DND-41 (cell line): Measurements from ENCODE around the gene COL4A5.

Experiments used
- ATAC-seq: fragments of 200-7000 bp; cut with Tn5 transposase; 3 replicates; pipeline ENCODE4 v1.9.1; 2021; ENCODE audit warnings: low read depth; ENCODE audit not compliant: insufficient read depth
- DNase-seq: peaks from one replicate; pipeline ENCODE4 v3.0.0-alpha.2; 2020
- H2AFZ ChIP-seq: 2 replicates; pipeline ENCODE4 v1.6.0; 2012; ENCODE audit warnings: low read depth, low read length
- H3K27ac ChIP-seq: 2 replicates; pipeline ENCODE4 v1.5.1; 2012; ENCODE audit warnings: low read length, inconsistent platforms
- H3K27me3 ChIP-seq: fragments of 200-600 bp; sonication (generic); 2 replicates; pipeline ENCODE4 v1.6.0; 2012; ENCODE audit warnings: low read length, mild to moderate bottlenecking, inconsistent platforms; ENCODE audit not compliant: insufficient read depth, poor library complexity
- H3K36me3 ChIP-seq: 2 replicates; pipeline ENCODE4 v1.5.1; 2012; ENCODE audit warnings: low read length, inconsistent platforms; ENCODE audit not compliant: insufficient read depth
- H3K4me1 ChIP-seq: 2 replicates; pipeline ENCODE4 v1.5.1; 2012; ENCODE audit warnings: mild to moderate bottlenecking, low read length; ENCODE audit not compliant: insufficient read depth
- H3K4me2 ChIP-seq: 2 replicates; pipeline ENCODE4 v1.6.0; 2012; ENCODE audit warnings: mild to moderate bottlenecking, moderate library complexity, low read length, inconsistent platforms; ENCODE audit not compliant: insufficient read depth
- H3K4me3 ChIP-seq, 2 experiments: fragments of 200-600 bp in 1 of 2; shearing (Covaris generic) in 1 of 2; 2 replicates each; pipeline ENCODE4 v1.5.1; 2012 to 2016; ENCODE audit warnings: inconsistent platforms in 2 of 2, low read length in 2 of 2, mild to moderate bottlenecking in 2 of 2, low read depth in 1 of 2, moderate library complexity in 1 of 2
- H3K79me2 ChIP-seq: 2 replicates; pipeline ENCODE4 v1.6.0; 2012; ENCODE audit warnings: low read length, inconsistent platforms; ENCODE audit not compliant: insufficient read depth
- H3K9ac ChIP-seq: 2 replicates; pipeline ENCODE4 v1.6.0; 2012; ENCODE audit warnings: low read depth, mild to moderate bottlenecking, inconsistent platforms, low read length, moderate library complexity
- H3K9me3 ChIP-seq: 2 replicates; pipeline ENCODE4 v1.5.1; 2012; ENCODE audit warnings: low read length, moderate library complexity, mild to moderate bottlenecking, inconsistent platforms; ENCODE audit not compliant: insufficient read depth, severe bottlenecking
- H4K20me1 ChIP-seq: 2 replicates; pipeline ENCODE4 v1.6.0; 2012; ENCODE audit warnings: low read length; ENCODE audit not compliant: insufficient read depth
- EZH2 ChIP-seq: IDR thresholded peaks from 3 replicates; pipeline ENCODE4 v1.6.1; 2012; ENCODE audit warnings: borderline replicate concordance, low read depth, mild to moderate bottlenecking, moderate library complexity, low read length, inconsistent platforms; ENCODE audit not compliant: severe bottlenecking
- TF ChIP-seq, protein P1 (sequence below): IDR thresholded peaks from 2 replicates; pipeline ENCODE4 v1.5.1; 2012; ENCODE audit warnings: borderline replicate concordance, low read length, moderate library complexity, mild to moderate bottlenecking; ENCODE audit not compliant: poor library complexity, severe bottlenecking; ENCODE audit errors: extremely low read depth

Gene COL4A5

DNA sequence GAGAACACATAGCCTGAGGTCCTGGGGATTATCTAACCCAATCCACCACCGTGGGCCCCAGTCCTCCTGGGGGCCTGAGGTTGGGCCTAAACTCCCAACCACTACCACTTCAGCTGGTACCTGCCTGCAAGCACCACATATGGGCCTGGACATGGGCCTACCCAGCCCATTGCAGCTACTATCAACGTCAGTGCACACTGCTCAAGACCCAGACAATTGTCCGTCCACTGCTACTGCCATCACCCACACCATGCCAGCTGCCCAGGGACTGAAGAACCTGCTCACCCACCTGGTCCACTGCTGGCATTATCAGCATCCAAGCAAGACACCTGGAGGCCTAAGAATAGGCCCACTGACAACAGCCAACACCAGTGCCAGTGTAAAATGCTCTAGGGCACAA lies 88.1 kb downstream of the COL4A5 start:
- Histone ChIP-seq H3K36me3 (no peaks in the 10 kb centered on the region), H2AFZ (no peak overlapping the region), H3K4me2 (no peak overlapping the region), H3K79me2 (no peaks in the 10 kb centered on the region), H3K4me3 (no peak overlapping the region), H3K27me3 (no peaks in the 10 kb centered on the region), H3K4me1 (no peaks in the 10 kb centered on the region), H3K9me3 (no peaks in the 10 kb centered on the region), H3K9ac (no peak overlapping the region), H4K20me1 (no peaks in the 10 kb centered on the region), H3K27ac (no peak overlapping the region)
- TF ChIP-seq, protein P1, sequence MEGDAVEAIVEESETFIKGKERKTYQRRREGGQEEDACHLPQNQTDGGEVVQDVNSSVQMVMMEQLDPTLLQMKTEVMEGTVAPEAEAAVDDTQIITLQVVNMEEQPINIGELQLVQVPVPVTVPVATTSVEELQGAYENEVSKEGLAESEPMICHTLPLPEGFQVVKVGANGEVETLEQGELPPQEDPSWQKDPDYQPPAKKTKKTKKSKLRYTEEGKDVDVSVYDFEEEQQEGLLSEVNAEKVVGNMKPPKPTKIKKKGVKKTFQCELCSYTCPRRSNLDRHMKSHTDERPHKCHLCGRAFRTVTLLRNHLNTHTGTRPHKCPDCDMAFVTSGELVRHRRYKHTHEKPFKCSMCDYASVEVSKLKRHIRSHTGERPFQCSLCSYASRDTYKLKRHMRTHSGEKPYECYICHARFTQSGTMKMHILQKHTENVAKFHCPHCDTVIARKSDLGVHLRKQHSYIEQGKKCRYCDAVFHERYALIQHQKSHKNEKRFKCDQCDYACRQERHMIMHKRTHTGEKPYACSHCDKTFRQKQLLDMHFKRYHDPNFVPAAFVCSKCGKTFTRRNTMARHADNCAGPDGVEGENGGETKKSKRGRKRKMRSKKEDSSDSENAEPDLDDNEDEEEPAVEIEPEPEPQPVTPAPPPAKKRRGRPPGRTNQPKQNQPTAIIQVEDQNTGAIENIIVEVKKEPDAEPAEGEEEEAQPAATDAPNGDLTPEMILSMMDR: no peak
- no peak for TF ChIP-seq EZH2
- ATAC-seq: no peak
- DNase-seq: no peak

DNA sequence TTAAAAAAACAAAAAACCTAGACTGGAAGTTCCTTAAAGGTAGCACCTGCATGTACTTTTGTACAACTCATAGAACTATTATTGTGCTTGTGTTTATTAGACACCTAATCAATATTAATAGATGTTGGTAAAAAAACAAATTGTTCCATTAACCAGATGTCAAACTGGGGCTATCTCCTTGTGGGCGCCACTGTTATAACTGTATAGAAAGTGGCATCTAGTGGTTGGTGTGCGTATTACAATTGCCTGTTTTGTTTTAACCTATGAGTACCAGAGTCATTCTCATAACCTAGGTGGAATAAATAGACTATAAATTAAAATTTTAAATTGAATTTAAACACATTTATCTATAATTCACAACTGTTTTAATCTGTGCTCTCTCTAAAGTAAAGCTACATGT lies 97.4 kb downstream of the COL4A5 start:
- no peak overlapping the region for H3K4me3 ChIP-seq
- H3K27me3 ChIP-seq: no peaks in the 10 kb centered on the region
- H3K4me2 ChIP-seq: no peak overlapping the region
- TF ChIP-seq, protein P1: peak; percentile 59
- TF ChIP-seq EZH2: no peak
- H3K27ac ChIP-seq: no peak overlapping the region
- no peak overlapping the region for H2AFZ ChIP-seq
- H3K9ac ChIP-seq: no peak overlapping the region
- ATAC-seq: no peak
- H3K36me3 ChIP-seq: no peaks in the 10 kb centered on the region
- no peaks in the 10 kb centered on the region for H3K4me1 ChIP-seq
- no peaks in the 10 kb centered on the region for H4K20me1 ChIP-seq
- H3K79me2 ChIP-seq: no peaks in the 10 kb centered on the region
- peak; percentile 3 for DNase-seq
- H3K9me3 ChIP-seq: no peaks in the 10 kb centered on the region

DNA sequence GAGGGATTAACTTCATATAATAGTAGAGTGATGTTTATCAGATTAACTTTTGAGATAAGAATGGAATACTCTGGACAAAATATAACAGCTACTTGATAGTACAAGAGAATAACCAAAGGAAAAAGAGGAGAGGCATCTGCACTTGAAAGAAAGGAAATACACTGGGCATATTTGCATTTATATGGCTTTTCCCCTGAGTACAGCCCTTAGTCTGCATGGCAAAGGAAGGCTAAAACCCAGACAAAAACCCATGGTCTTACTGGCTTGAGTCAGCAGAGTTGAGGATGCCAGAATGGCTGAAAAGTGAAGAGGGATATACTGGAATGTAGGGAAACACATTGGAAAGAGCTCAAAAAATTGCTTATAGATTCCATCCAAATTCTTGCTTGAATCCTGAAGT lies 101.6 kb downstream of the COL4A5 start:
- TF ChIP-seq EZH2: no peak
- TF ChIP-seq, protein P1: no peak
- Histone ChIP-seq H3K4me3 (no peak overlapping the region), H3K79me2 (no peaks in the 10 kb centered on the region), H3K27me3 (no peaks in the 10 kb centered on the region), H2AFZ (no peak overlapping the region), H3K4me2 (no peak overlapping the region), H4K20me1 (no peaks in the 10 kb centered on the region), H3K27ac (no peak overlapping the region), H3K4me1 (no peaks in the 10 kb centered on the region), H3K9me3 (no peaks in the 10 kb centered on the region), H3K36me3 (no peaks in the 10 kb centered on the region), H3K9ac (no peak overlapping the region)
- no peak for DNase-seq
- no peak for ATAC-seq

DNA sequence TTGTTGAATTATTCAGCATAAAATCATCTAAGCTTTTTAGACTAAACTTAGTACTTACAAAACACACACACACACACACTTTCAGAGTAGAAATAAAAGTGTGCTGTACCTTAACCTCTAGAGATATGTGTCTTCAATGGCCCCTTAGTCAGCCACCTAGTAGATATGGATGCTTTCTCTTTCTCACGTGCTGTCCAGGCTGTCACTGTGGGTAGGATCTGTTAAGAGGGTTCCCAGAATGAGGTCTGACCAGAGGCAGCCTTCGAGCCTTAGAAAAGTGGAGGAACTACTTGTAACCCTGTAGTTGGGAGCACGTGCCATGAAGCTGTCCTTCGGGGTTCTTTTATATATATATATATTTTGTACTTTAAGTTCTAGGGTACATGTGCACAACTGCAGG lies 117.9 kb downstream of the COL4A5 start:
- no peak overlapping the region for H3K4me2 ChIP-seq
- ATAC-seq: no peak
- no peak for DNase-seq

More for the DNA sequence above, 117.9 kb downstream of the COL4A5 start:
- H3K36me3 ChIP-seq: no peaks in the 10 kb centered on the region
- no peaks in the 10 kb centered on the region for H3K4me1 ChIP-seq
- no peak overlapping the region for H3K9ac ChIP-seq
- no peaks in the 10 kb centered on the region for H4K20me1 ChIP-seq
- H3K27ac ChIP-seq: no peak overlapping the region
- no peak overlapping the region for H3K4me3 ChIP-seq
- no peaks in the 10 kb centered on the region for H3K9me3 ChIP-seq
- H2AFZ ChIP-seq: no peak overlapping the region
- H3K27me3 ChIP-seq: no peaks in the 10 kb centered on the region
- H3K79me2 ChIP-seq: no peaks in the 10 kb centered on the region
- no peak for TF ChIP-seq EZH2
- TF ChIP-seq, protein P1: no peak
